Activated CD4-positive, alpha-beta T cell treated with anti-CD3 and anti-CD28 coated beads for 36 hours (primary cell): ENCODE data around the gene SDHD. TPM values are rescaled to one million over a fixed set of nuclear protein-coding genes. Genes with fewer than 3 reads are reported as not detected.
A peak's percentile ranks its signal among the peaks of the same experiment; 100 is the strongest.
"Not testable (repeated sequence)": the region's sequence is repeated elsewhere in the genome, so short reads cannot be mapped to it uniquely, and the experiment has no call there.

ENCODE experiments used
- ATAC-seq: fragments of 200-7000 bp; cut with Tn5 transposase; one replicate; pipeline ENCODE4 v1.10.0; 2021; ENCODE audit warnings: mild to moderate bottlenecking, moderate library complexity
- CTCF ChIA-PET: fragments of 350-600 bp; sonication (Branson Sonifier 250); formaldehyde crosslinking; loops from one replicate; lab custom pipeline; 2021; ENCODE audit warnings: antibody characterized with exemption; lab: Charles Lee
- POLR2A ChIA-PET: fragments of 350-600 bp; sonication (Branson Sonifier 250); formaldehyde crosslinking; loops from one replicate; lab custom pipeline; 2021; ENCODE audit warnings: antibody characterized with exemption, inconsistent platforms; lab: Charles Lee
- DNase-seq: peaks from one replicate; pipeline ENCODE4 v3.0.0-alpha.2; 2020
- H3K27ac Mint-ChIP-seq: one replicate; pipeline ENCODE4 v1.8.0; 2021; ENCODE audit warnings: mixed read lengths
- H3K27me3 Mint-ChIP-seq: one replicate; pipeline ENCODE4 v1.8.0; 2021; ENCODE audit warnings: mixed read lengths
- H3K36me3 Mint-ChIP-seq: one replicate; pipeline ENCODE4 v1.8.0; 2021; ENCODE audit warnings: low read depth, mixed read lengths
- H3K4me1 Mint-ChIP-seq: one replicate; pipeline ENCODE4 v1.8.0; 2021; ENCODE audit warnings: mixed read lengths
- H3K4me3 Mint-ChIP-seq: one replicate; pipeline ENCODE4 v1.8.0; 2021; ENCODE audit warnings: mild to moderate bottlenecking, moderate library complexity, mixed read lengths
- H3K9me3 Mint-ChIP-seq: one replicate; pipeline ENCODE4 v1.8.0; 2021; ENCODE audit warnings: low read depth, mixed read lengths
- intact Hi-C, 2 experiments: fragments of 100-400 bp; cut with DNase I in 1 of 2; cut with micrococcal nuclease in 1 of 2; formaldehyde crosslinking; loops; one replicate each; pipeline versions ENCODE4 v1.14.2 to v1.15.1; 2022 to 2024; cut with DNase I, micrococcal nuclease
- total RNA-seq, 2 experiments: library from RNA; stranded (reverse); gene quantifications; one replicate each; pipeline ENCODE4 v1.2.3, GENCODE V29; 2021

The SDHD gene
- total RNA-seq, 2 experiments from 2014 or later: 79.8 to 84.9 TPM

- CTCF ChIA-PET: interaction anchor here (1.6 kb wide), 1 partner anchor 18 kb away, joined by 5 read pairs; no protein-coding TSS in a partner anchor
- ATAC-seq: no peak
- POLR2A ChIA-PET: no interaction called here
- no peak for DNase-seq
- Mint-ChIP-seq H3K4me1 (peaks cover 19% of the 10 kb centered on the region), H3K4me3 (no peak overlapping the region), H3K27me3 (no peaks in the 10 kb centered on the region), H3K27ac (no peak overlapping the region), H3K9me3 (no peaks in the 10 kb centered on the region), H3K36me3 (peaks cover 46% of the 10 kb centered on the region)
- intact Hi-C loops: loop anchor here in 1 of 2 experiments (10.0 kb wide), 1 partner anchor 123 kb away; the partner anchor contains the start of gene DIXDC1
Measured at GRCh38 chr11:112058103-112058502, 28.6 kb upstream of the SDHD start.

GRCh38 chr11:112062923-112063322 lies 23.8 kb upstream of the SDHD start:
- H3K27ac Mint-ChIP-seq: no peak overlapping the region
- ATAC-seq: no peak
- no peaks in the 10 kb centered on the region for H3K27me3 Mint-ChIP-seq

GRCh38 chr11:112073941-112074811 lies 12.5 kb upstream of the SDHD start, which contains the start of the genes NKAPD1 and PIH1D2:
NKAPD1 (plus strand) TSS chr11:112074299; CDS start chr11:112075575, 1,276 bp downstream.
PIH1D2 (minus strand) TSS chr11:112074017; CDS start chr11:112073174, 843 bp downstream.
- ATAC-seq: peak; percentile 92
- Mint-ChIP-seq H3K4me1 (peaks cover 26% of the 10 kb centered on the region), H3K36me3 (peaks cover 25% of the 10 kb centered on the region), H3K27me3 (peaks cover 11% of the 10 kb centered on the region), H3K4me3 (peak within 1 kb of the TSS; percentile 94), H3K9me3 (no peaks in the 10 kb centered on the region), H3K27ac (peak within 1 kb of the TSS; percentile 93)
- intact Hi-C loops: loop anchor here (1.0 to 5.0 kb wide), 10 partner anchors 8 to 203 kb away; partner anchors contain the start of genes ALG9 (in 2 of the 2), DLAT (in 2 of the 2), SDHD (in 2 of the 2) and TIMM8B (in 2 of the 2)
- ChIA-PET POLR2A (interaction anchor here (0.6 to 0.7 kb wide), 2 partner anchors 9 to 135 kb away, joined by 3 read pairs; no protein-coding TSS in a partner anchor), CTCF (interaction anchor here (0.6 to 1.2 kb wide), 4 partner anchors 8 to 535 kb away, joined by 3 read pairs; no protein-coding TSS in a partner anchor)
- DNase-seq: peak; percentile 86

More at GRCh38 chr11:112062923-112063322, 23.8 kb upstream of the SDHD start:
- Mint-ChIP-seq H3K4me1 (peaks cover 1% of the 10 kb centered on the region), H3K9me3 (no peaks in the 10 kb centered on the region), H3K36me3 (peaks cover 22% of the 10 kb centered on the region), H3K4me3 (no peak overlapping the region)
- intact Hi-C loops: no loop called here
- POLR2A ChIA-PET: no interaction called here
- CTCF ChIA-PET: interaction anchor here (0.6 kb wide), 1 partner anchor 14 kb away, joined by 3 read pairs; no protein-coding TSS in a partner anchor
- DNase-seq: no peak

- intact Hi-C loops: loop anchor here (1.0 to 10.0 kb wide), 4 partner anchors 8 to 202 kb away; partner anchors contain the start of genes NKAPD1 (in 1 of the 2) and PIH1D2 (in 1 of the 2)
- peaks cover 43% of the 10 kb centered on the region for H3K4me1 Mint-ChIP-seq
- ChIA-PET POLR2A (interaction anchor here (0.6 to 1.0 kb wide), 5 partner anchors 8 to 316 kb away, joined by 3 to 6 read pairs (median 3); partner anchors contain the start of gene NKAPD1), CTCF (interaction anchor here (0.6 to 1.8 kb wide), 7 partner anchors 25 to 240 kb away, joined by 3 to 7 read pairs (median 4); partner anchors contain the start of gene ALG9)
- ATAC-seq (peak; percentile 55), DNase-seq (peak; percentile 65)
- H3K9me3 Mint-ChIP-seq: no peaks in the 10 kb centered on the region
- no peak overlapping the region for H3K4me3 Mint-ChIP-seq
- H3K27me3 Mint-ChIP-seq: no peaks in the 10 kb centered on the region
- peak overlapping the region; percentile 65 for H3K27ac Mint-ChIP-seq
- peaks cover 66% of the 10 kb centered on the region for H3K36me3 Mint-ChIP-seq
Measured at GRCh38 chr11:112082729-112083128, 3.9 kb upstream of the SDHD start.

- peaks cover 64% of the 10 kb centered on the region for H3K4me1 Mint-ChIP-seq
- ChIA-PET CTCF (interaction anchor here (0.5 to 1.4 kb wide), 5 partner anchors 151 to 319 kb away, joined by 3 to 5 read pairs (median 4); partner anchors contain the start of gene ALG9), POLR2A (no interaction called here)
- peaks cover 70% of the 10 kb centered on the region for H3K36me3 Mint-ChIP-seq
- no peaks in the 10 kb centered on the region for H3K27me3 Mint-ChIP-seq
- intact Hi-C loops: loop anchor here (1.0 to 10.0 kb wide), 13 partner anchors 12 to 1226 kb away; partner anchors contain the start of genes CFAP68 (in 2 of the 2), DLAT (in 2 of the 2), FDXACB1 (in 2 of the 2) and NKAPD1 (in 2 of the 2)
- ATAC-seq (peak; percentile 63), DNase-seq (peak; percentile 70)
- peak overlapping the region; percentile 97 for H3K4me3 Mint-ChIP-seq
- H3K9me3 Mint-ChIP-seq: no peaks in the 10 kb centered on the region
- H3K27ac Mint-ChIP-seq: peak overlapping the region; percentile 93
Measured at GRCh38 chr11:112085822-112086421, 751 bp upstream of the SDHD start.

- intact Hi-C loops: loop anchor here (2.0 to 10.0 kb wide), 7 partner anchors 30 to 1225 kb away; partner anchors contain the start of genes ALG9 (in 1 of the 2), DLAT (in 1 of the 2), PPP2R1B (in 1 of the 2) and SIK2 (in 1 of the 2)
- Mint-ChIP-seq H3K9me3 (no peaks in the 10 kb centered on the region), H3K27ac (peak overlapping the region; percentile 93), H3K27me3 (no peaks in the 10 kb centered on the region), H3K4me3 (peak overlapping the region; percentile 97), H3K36me3 (peaks cover 77% of the 10 kb centered on the region), H3K4me1 (peaks cover 61% of the 10 kb centered on the region)
- DNase-seq (no peak), ATAC-seq (no peak)
- POLR2A ChIA-PET: no interaction called here
- CTCF ChIA-PET: interaction anchor here (0.6 to 1.4 kb wide), 6 partner anchors 71 to 216 kb away, joined by 3 to 6 read pairs (median 3); no protein-coding TSS in a partner anchor
Measured at GRCh38 chr11:112087212-112087611, 539 bp downstream of the SDHD start.

- CTCF ChIA-PET: not testable (repeated sequence)
Measured at GRCh38 chr11:112095302-112095701, 8.6 kb downstream of the SDHD start.

GRCh38 chr11:112096194-112096593 lies 9.5 kb downstream of the SDHD start:
- Mint-ChIP-seq H3K4me3 (no peak overlapping the region), H3K27ac (no peak overlapping the region), H3K9me3 (no peaks in the 10 kb centered on the region), H3K4me1 (no peaks in the 10 kb centered on the region), H3K36me3 (peaks cover 26% of the 10 kb centered on the region), H3K27me3 (no peaks in the 10 kb centered on the region)
- POLR2A ChIA-PET: no interaction called here
- intact Hi-C loops: no loop called here
- ATAC-seq (no peak), DNase-seq (no peak)
- CTCF ChIA-PET: interaction anchor here (0.7 kb wide), 1 partner anchor 231 kb away, joined by 3 read pairs; no protein-coding TSS in a partner anchor

More at GRCh38 chr11:112095302-112095701, 8.6 kb downstream of the SDHD start:
- H3K4me1 Mint-ChIP-seq, ATAC-seq, H3K27me3 Mint-ChIP-seq, DNase-seq, H3K4me3 Mint-ChIP-seq, H3K27ac Mint-ChIP-seq, intact Hi-C loops, H3K9me3 Mint-ChIP-seq, POLR2A ChIA-PET: not testable (repeated sequence)
- H3K36me3 Mint-ChIP-seq: peaks cover 29% of the 10 kb centered on the region

- CTCF ChIA-PET: interaction anchor here (0.8 to 1.0 kb wide), 2 partner anchors 15 to 16 kb away, joined by 3 to 6 read pairs; no protein-coding TSS in a partner anchor
- Mint-ChIP-seq H3K4me1 (no peaks in the 10 kb centered on the region), H3K27me3 (no peaks in the 10 kb centered on the region), H3K27ac (no peak overlapping the region), H3K9me3 (no peaks in the 10 kb centered on the region), H3K36me3 (peaks cover 12% of the 10 kb centered on the region), H3K4me3 (no peak overlapping the region)
- POLR2A ChIA-PET: no interaction called here
- intact Hi-C loops: no loop called here
- DNase-seq: no peak
- ATAC-seq: no peak
Measured at GRCh38 chr11:112097734-112098528, 11.3 kb downstream of the SDHD start.

- intact Hi-C loops: no loop called here
- ChIA-PET POLR2A (no interaction called here), CTCF (interaction anchor here (1.5 to 1.6 kb wide), 2 partner anchors 9 to 14 kb away, joined by 4 to 5 read pairs; no protein-coding TSS in a partner anchor)
- Mint-ChIP-seq H3K9me3 (no peaks in the 10 kb centered on the region), H3K4me1 (peaks cover 3% of the 10 kb centered on the region), H3K4me3 (no peak overlapping the region), H3K27me3 (no peaks in the 10 kb centered on the region), H3K27ac (no peak overlapping the region), H3K36me3 (peaks cover 6% of the 10 kb centered on the region)
- ATAC-seq (no peak), DNase-seq (no peak)
Measured at GRCh38 chr11:112100462-112100861, 13.8 kb downstream of the SDHD start.
